H1 (cell line): Measurements from ENCODE around the gene GEMIN7. TPM values are rescaled to one million over a fixed set of nuclear protein-coding genes. Genes with fewer than 3 reads are reported as not detected.

Experiments used
- CTCF ChIA-PET: fragments of 300-600 bp; sonication (Branson Sonifier 250); formaldehyde crosslinking; loops from one replicate; lab custom pipeline; 2021; ENCODE audit not compliant: partially characterized antibody; lab: Charles Lee
- POLR2A ChIA-PET: fragments of 300-600 bp; sonication (Branson Sonifier 250); formaldehyde crosslinking; loops from one replicate; lab custom pipeline; 2021; ENCODE audit warnings: inconsistent platforms; ENCODE audit not compliant: partially characterized antibody; lab: Charles Lee
- DNase-seq, 2 experiments: peaks; one replicate each; pipeline versions ENCODE4 v3.0.0 to v3.0.0-alpha.2; 2010 to 2022; ENCODE audit warnings: low spot score in 2 of 2, low read depth in 1 of 2, mixed read lengths in 1 of 2
- FAIRE-seq: peaks from 2 replicates; lab custom pipeline; 2011; peaks lifted over from hg19 to GRCh38; lab: Jason Lieb, UNC
- H2AFZ ChIP-seq: 2 replicates; pipeline ENCODE4 v1.8.1; 2012; ENCODE audit warnings: low read length, inconsistent platforms
- H2AK5ac ChIP-seq: 2 replicates; pipeline ENCODE4 v1.6.1; 2013; ENCODE audit warnings: low read depth, low read length
- H2BK120ac ChIP-seq: replicated peaks from 2 replicates; pipeline ENCODE3; 2013; ENCODE audit warnings: low read depth, low read length, inconsistent platforms
- H2BK12ac ChIP-seq: 2 replicates; pipeline ENCODE4 v1.6.1; 2013; ENCODE audit warnings: low read depth, low read length
- H2BK15ac ChIP-seq: 2 replicates; pipeline ENCODE4 v1.6.1; 2013; ENCODE audit warnings: low read length
- H2BK20ac ChIP-seq: 2 replicates; pipeline ENCODE4 v1.6.1; 2013; ENCODE audit warnings: low read length
- H2BK5ac ChIP-seq: 2 replicates; pipeline ENCODE4 v1.6.1; 2013; ENCODE audit warnings: low read depth, low read length
- H3K14ac ChIP-seq: 2 replicates; pipeline ENCODE4 v1.6.1; 2013; ENCODE audit warnings: inconsistent platforms; ENCODE audit not compliant: insufficient read length
- H3K18ac ChIP-seq: 2 replicates; pipeline ENCODE4 v1.6.1; 2013; ENCODE audit warnings: low read length; ENCODE audit errors: extremely low read depth
- H3K23ac ChIP-seq: 2 replicates; pipeline ENCODE4 v1.6.1; 2013; ENCODE audit warnings: inconsistent platforms; ENCODE audit not compliant: insufficient read length
- H3K23me2 ChIP-seq: 2 replicates; pipeline ENCODE4 v1.6.1; 2013; ENCODE audit warnings: low read depth, low read length
- H3K27ac ChIP-seq: 2 replicates; pipeline ENCODE4 v1.6.1; 2011; ENCODE audit warnings: low read depth, low read length, inconsistent platforms
- H3K27me3 ChIP-seq, 4 experiments: replicated peaks in 1 of 4; 1 replicate in 1 of 4; 2 replicates in 3 of 4; pipeline versions ENCODE4 v1.6.1 to v1.8.1; 2011 to 2013; ENCODE audit warnings: low read length in 3 of 4, mild to moderate bottlenecking in 3 of 4, inconsistent platforms in 2 of 4, mixed read lengths in 2 of 4, moderate library complexity in 1 of 4; ENCODE audit not compliant: control insufficient read depth in 3 of 4, insufficient read depth in 3 of 4; ENCODE audit errors: extremely low read depth in 1 of 4
- H3K36me3 ChIP-seq, 4 experiments: 2 replicates each; pipeline versions ENCODE4 v1.6.1 to v1.8.1; 2011 to 2013; ENCODE audit warnings: mild to moderate bottlenecking in 4 of 4, low read length in 3 of 4, moderate library complexity in 2 of 4, control low read depth in 1 of 4, inconsistent platforms in 1 of 4; ENCODE audit not compliant: insufficient read depth in 4 of 4, control insufficient read depth in 2 of 4
- H3K4ac ChIP-seq: replicated peaks from 2 replicates; pipeline ENCODE3; 2013; ENCODE audit warnings: low read length, low read depth, mixed read lengths, inconsistent platforms; ENCODE audit not compliant: insufficient read length
- H3K4me1 ChIP-seq, 4 experiments: replicated peaks in 1 of 4; 1 replicate in 1 of 4; 2 replicates in 3 of 4; pipeline versions ENCODE4 v1.6.1 to v1.8.1; 2011 to 2013; ENCODE audit warnings: low read length in 3 of 4, inconsistent platforms in 2 of 4, mixed read lengths in 1 of 4; ENCODE audit not compliant: insufficient read depth in 4 of 4, control insufficient read depth in 3 of 4
- H3K4me2 ChIP-seq, 2 experiments: 2 replicates each; pipeline versions ENCODE4 v1.6.1 to v1.8.1; 2011 to 2013; ENCODE audit warnings: low read depth in 2 of 2, low read length in 2 of 2, control low read depth in 1 of 2, inconsistent platforms in 1 of 2, mild to moderate bottlenecking in 1 of 2; ENCODE audit not compliant: insufficient read depth in 1 of 2
- H3K4me3 ChIP-seq, 4 experiments: fragments of 200-600, 300-600 bp in 1 of 4; sonication (generic), shearing (Covaris generic), sonication (Bioruptor Twin) in 1 of 4; 2 replicates each; pipeline versions ENCODE4 v1.5.1 to v1.8.1; 2011 to 2016; ENCODE audit warnings: low read length in 4 of 4, low read depth in 3 of 4, control low read depth in 2 of 4, inconsistent platforms in 2 of 4, mild to moderate bottlenecking in 2 of 4, mixed read lengths in 1 of 4, moderate library complexity in 1 of 4; ENCODE audit not compliant: insufficient read depth in 2 of 4; ENCODE audit errors: extremely low read depth in 1 of 4
- H3K56ac ChIP-seq: replicated peaks from 2 replicates; pipeline ENCODE3; 2013; ENCODE audit warnings: low read depth, mild to moderate bottlenecking, mixed read lengths, low read length, inconsistent platforms; ENCODE audit not compliant: insufficient read length
- H3K79me1 ChIP-seq: 2 replicates; pipeline ENCODE4 v1.6.1; 2013; ENCODE audit warnings: low read depth, low read length, control low read depth
- H3K79me2 ChIP-seq, 2 experiments: 2 replicates each; pipeline versions ENCODE4 v1.6.1 to v1.8.1; 2012 to 2013; ENCODE audit warnings: low read length in 2 of 2, mild to moderate bottlenecking in 2 of 2, inconsistent platforms in 1 of 2; ENCODE audit not compliant: insufficient read depth in 2 of 2, control insufficient read depth in 1 of 2
- H3K9ac ChIP-seq, 4 experiments: replicated peaks in 1 of 4; 1 replicate in 1 of 4; 2 replicates in 3 of 4; pipeline versions ENCODE4 v1.6.1 to v1.8.1; 2011 to 2013; ENCODE audit warnings: low read depth in 3 of 4, low read length in 3 of 4, control low read depth in 2 of 4, mild to moderate bottlenecking in 2 of 4, moderate library complexity in 2 of 4, inconsistent platforms in 1 of 4; ENCODE audit errors: extremely low read depth in 1 of 4
- H3K9me3 ChIP-seq, 2 experiments: 2 replicates each; pipeline versions ENCODE4 v1.6.1 to v1.8.1; 2012 to 2013; ENCODE audit warnings: mild to moderate bottlenecking in 2 of 2, moderate library complexity in 2 of 2, control low read depth in 1 of 2, inconsistent platforms in 1 of 2, low read depth in 1 of 2, low read length in 1 of 2, mixed read lengths in 1 of 2; ENCODE audit not compliant: insufficient read depth in 2 of 2
- H4K20me1 ChIP-seq, 2 experiments: replicated peaks in 1 of 2; 2 replicates each; pipeline versions ENCODE3 to v1.8.1; 2011 to 2013; ENCODE audit warnings: inconsistent platforms in 2 of 2, low read length in 2 of 2, mild to moderate bottlenecking in 1 of 2; ENCODE audit not compliant: insufficient read depth in 2 of 2, control insufficient read depth in 1 of 2
- H4K5ac ChIP-seq: 2 replicates; pipeline ENCODE4 v1.6.1; 2013; ENCODE audit warnings: low read length, low read depth, mixed read lengths, inconsistent platforms; ENCODE audit not compliant: insufficient read length
- H4K8ac ChIP-seq: 2 replicates; pipeline ENCODE4 v1.8.0; 2013; ENCODE audit warnings: mild to moderate bottlenecking, moderate library complexity, low read length, inconsistent platforms; ENCODE audit not compliant: insufficient read depth; ENCODE audit errors: extremely low read depth
- H4K91ac ChIP-seq: replicated peaks from 2 replicates; pipeline ENCODE3; 2013; ENCODE audit warnings: low read length, mixed read lengths, inconsistent platforms; ENCODE audit not compliant: insufficient read length
- ASH2L ChIP-seq: fragments of 200-600, 300-600 bp; sonication (generic); IDR thresholded peaks from one replicate; pipeline ENCODE4 v1.7.1; 2017; ENCODE audit warnings: low read length
- BCL11A ChIP-seq, 2 experiments: IDR thresholded peaks; one replicate each; pipeline ENCODE4 v1.6.1; 2011; ENCODE audit warnings: low read depth in 2 of 2, low read length in 2 of 2, mild to moderate bottlenecking in 2 of 2
- CTBP2 ChIP-seq: IDR thresholded peaks from 2 replicates; pipeline ENCODE4 v1.7.0; 2011; ENCODE audit warnings: borderline replicate concordance, mild to moderate bottlenecking, moderate library complexity, mixed read lengths, low read length; ENCODE audit not compliant: insufficient read depth, insufficient read length
- KDM1A ChIP-seq: fragments of 200-600, 300-600 bp; sonication (generic); IDR thresholded peaks from 2 replicates; pipeline ENCODE4 v1.7.1; 2016; ENCODE audit warnings: mild to moderate bottlenecking, low read length, borderline replicate concordance
- MAFK ChIP-seq: IDR thresholded peaks from 2 replicates; pipeline ENCODE4 v1.6.1; 2012; ENCODE audit warnings: low read depth, mild to moderate bottlenecking, improper control_type of control experiment, low read length
- NANOG ChIP-seq: IDR thresholded peaks from 2 replicates; pipeline ENCODE4 v1.6.1; 2011; ENCODE audit warnings: low read length, low read depth, mild to moderate bottlenecking, inconsistent platforms; ENCODE audit not compliant: insufficient read depth, poor library complexity, severe bottlenecking
- PHF8 ChIP-seq: fragments of 200-600 bp; sonication (generic); conservative IDR thresholded peaks from 2 replicates; pipeline ENCODE4 v1.7.1; 2012; ENCODE audit warnings: low read depth, mild to moderate bottlenecking, inconsistent platforms, low read length, moderate library complexity
- POU5F1 ChIP-seq: IDR thresholded peaks from 2 replicates; pipeline ENCODE4 v1.6.1; 2011; ENCODE audit warnings: low read depth, mild to moderate bottlenecking, low read length, moderate library complexity
- RFX5 ChIP-seq: IDR thresholded peaks from 2 replicates; pipeline ENCODE4 v1.6.1; 2011; ENCODE audit warnings: low read depth, low read length, improper control_type of control experiment, borderline replicate concordance
- TBP ChIP-seq: IDR thresholded peaks from 2 replicates; pipeline ENCODE4 v1.6.1; 2011; ENCODE audit warnings: low read depth, low read length, improper control_type of control experiment
- WGBS, 2 experiments: shearing (Covaris generic) in 1 of 2; methylation state at CpG; one replicate each; pipeline versions ENCODE4 v1.1.6 to v1.1.7; 2013 to 2015; ENCODE audit warnings: low lambda C conversion rate in 2 of 2, mixed read lengths in 2 of 2, inconsistent platforms in 1 of 2, low coverage in 1 of 2, missing lambda C conversion rate in 1 of 2; ENCODE audit not compliant: insufficient replicate concordance in 2 of 2, insufficient coverage in 1 of 2, insufficient read length in 1 of 2; ENCODE audit errors: extremely low coverage in 1 of 2, missing lambda C conversion rate in 1 of 2; 5-methylcytosine and 5-hydroxymethylcytosine counted together
- polyA plus RNA-seq, 7 experiments: library from polyadenylated mRNA; depleted of rRNA in 3 of 7; stranded (reverse) in 5 of 7; unstranded in 2 of 7; fragments of >200 nt in 5 of 7; fragments of 200-250 nt in 2 of 7; gene quantifications; 1 replicate in 5 of 7; 2 replicates in 1 of 7; 4 replicates in 1 of 7; pipeline versions ENCODE4 v1.2.1 to v1.2.3, GENCODE V29; 2011 to 2013; ENCODE audit warnings: missing spikeins in 2 of 7, mixed read lengths in 2 of 7
- total RNA-seq: library from RNA; stranded (reverse); fragmentation: NEBNext Ultra II Directional; extraction: Animal tissue kit (Norgen Biotek cat#: 25700); gene quantifications from 2 replicates; pipeline ENCODE4 v1.2.1, GENCODE V29; 2021

Gene GEMIN7
- total and polyA plus RNA-seq, 2 of the 8 experiments (the other 6 are each of a cell fraction or from before 2014, with no cell fraction given): 48.0 to 91.6 TPM

GRCh38 chr19:45123440-45123850 lies 44.4 kb downstream of the GEMIN7 start:
- no peaks in the 10 kb centered on the region for H3K23me2 ChIP-seq
- no peak overlapping the region for H2AK5ac ChIP-seq
- H3K14ac ChIP-seq: no peak overlapping the region
- no peak overlapping the region for H2AFZ ChIP-seq
- 97% methylated on average over 9 of the region's 9 CpGs; no CpG with 5 or more reads in 1 of the 2 experiments for WGBS, 2 experiments
- no peak overlapping the region for H4K8ac ChIP-seq
- no peak overlapping the region for H3K4me3 ChIP-seq
- H3K23ac ChIP-seq: no peak overlapping the region
- H3K27ac ChIP-seq: no peak overlapping the region
- no peak overlapping the region for H4K5ac ChIP-seq
- H3K9ac ChIP-seq: no peak overlapping the region
- peaks cover 27% of the 10 kb centered on the region for H3K79me1 ChIP-seq
- ChIA-PET POLR2A (interaction anchor here (1.3 to 4.3 kb wide), 5 partner anchors 10 to 34 kb away, joined by 3 to 21 read pairs (median 8); partner anchors contain the start of gene PPP1R37), CTCF (interaction anchor here (0.9 to 6.1 kb wide), 6 partner anchors 11 to 29 kb away, joined by 3 to 73 read pairs (median 36); no protein-coding TSS in a partner anchor)
- no peak overlapping the region for H3K4ac ChIP-seq
- no peak overlapping the region for H2BK12ac ChIP-seq
- no peaks in the 10 kb centered on the region for H3K9me3 ChIP-seq
- H3K4me2 ChIP-seq: no peak overlapping the region
- DNase-seq (no peak), FAIRE-seq (no peak)
- H4K20me1 ChIP-seq: peaks cover 15 to 45% of the 10 kb centered on the region in 2 experiments
- H3K18ac ChIP-seq: no peak overlapping the region
- no peaks in the 10 kb centered on the region for H3K27me3 ChIP-seq
- H2BK15ac ChIP-seq: no peak overlapping the region
- H3K56ac ChIP-seq: no peak overlapping the region
- H2BK20ac ChIP-seq: no peak overlapping the region
- peaks cover 0 to 64% of the 10 kb centered on the region in 2 experiments; a peak in 2 of 4 replicates for H3K79me2 ChIP-seq
- no peak overlapping the region for H4K91ac ChIP-seq
- no peak for TF ChIP-seq RFX5
- TF ChIP-seq BCL11A (IDR thresholded peaks at IDR 0.05; ENCODE audit: low read depth in 2 of 2, low read length in 2 of 2): no peak
- no peak for TF ChIP-seq KDM1A
- TF ChIP-seq POU5F1: no peak
- no peak for TF ChIP-seq CTBP2
- TF ChIP-seq MAFK: no peak
- no peak for TF ChIP-seq PHF8
- no peak for TF ChIP-seq ASH2L
- TF ChIP-seq NANOG: no peak
- no peak for TF ChIP-seq TBP
- H2BK120ac ChIP-seq: no peak overlapping the region
- peaks cover 0 to 3% (median 0%) of the 10 kb centered on the region in 4 experiments; a peak in 4 of 7 replicates for H3K4me1 ChIP-seq
- H2BK5ac ChIP-seq: no peak overlapping the region
- H3K36me3 ChIP-seq: no peaks in the 10 kb centered on the region
